IMR-90 (cell line): ENCODE results near the gene CENPF. TPM values are rescaled to one million over a fixed set of nuclear protein-coding genes. Genes with fewer than 3 reads are reported as not detected.

Experiments used
- ATAC-seq: fragments of 200-7000 bp; cut with Tn5 transposase; 2 replicates; pipeline ENCODE4 v1.9.1; 2020; ENCODE audit warnings: low read depth, mild to moderate bottlenecking, moderate library complexity
- BruUV-seq: library from RNA; stranded (reverse); fragments of 400-500 nt; replicated peaks from 2 replicates; lab custom pipeline; 2021; lab: Mats Ljungman, UMichigan
- CTCF ChIA-PET: fragments of 300-600 bp; formaldehyde crosslinking; extraction: SDS; loops from one replicate; lab custom pipeline; 2021; ENCODE audit warnings: antibody characterized with exemption; lab: Yijun Ruan, JAX
- POLR2A ChIA-PET: fragments of 300-600 bp; sonication (Branson Sonifier 250); formaldehyde crosslinking; loops from one replicate; lab custom pipeline; 2022; ENCODE audit warnings: antibody characterized with exemption; ENCODE audit not compliant: unreplicated experiment; lab: Charles Lee
- DNase-seq: peaks from one replicate; pipeline ENCODE4 v3.0.0; 2013
- H2AFZ ChIP-seq: replicated peaks from 2 replicates; pipeline ENCODE3; 2013; ENCODE audit warnings: low read length, mild to moderate bottlenecking; ENCODE audit not compliant: poor library complexity
- H2AK5ac ChIP-seq: 2 replicates; pipeline ENCODE4 v1.6.1; 2013; ENCODE audit warnings: low read depth, low read length, inconsistent platforms
- H2AK9ac ChIP-seq: replicated peaks from 2 replicates; pipeline ENCODE3; 2013; ENCODE audit warnings: mild to moderate bottlenecking, low read depth, low read length, moderate library complexity; ENCODE audit not compliant: poor library complexity
- H2BK120ac ChIP-seq: 2 replicates; pipeline ENCODE4 v1.6.1; 2013; ENCODE audit warnings: low read depth, low read length, inconsistent platforms
- H2BK15ac ChIP-seq: 3 replicates; pipeline ENCODE4 v1.6.1; 2013; ENCODE audit warnings: low read depth, low read length, inconsistent platforms
- H2BK20ac ChIP-seq: 2 replicates; pipeline ENCODE4 v1.6.1; 2013; ENCODE audit warnings: low read depth, mild to moderate bottlenecking, inconsistent platforms, low read length, moderate library complexity
- H2BK5ac ChIP-seq: 2 replicates; pipeline ENCODE4 v1.6.1; 2013; ENCODE audit warnings: mild to moderate bottlenecking, low read depth, low read length, inconsistent platforms; ENCODE audit not compliant: poor library complexity, severe bottlenecking
- H3K14ac ChIP-seq: replicated peaks from 2 replicates; pipeline ENCODE4 v1.6.1; 2013; ENCODE audit warnings: low read depth, low read length, inconsistent platforms
- H3K18ac ChIP-seq: 2 replicates; pipeline ENCODE4 v1.6.1; 2013; ENCODE audit warnings: low read depth, low read length, control low read depth
- H3K23ac ChIP-seq: 2 replicates; pipeline ENCODE4 v1.6.1; 2013; ENCODE audit warnings: low read depth, low read length, inconsistent platforms
- H3K27ac ChIP-seq: 2 replicates; pipeline ENCODE4 v1.5.1; 2013; ENCODE audit warnings: mild to moderate bottlenecking, control low read depth, low read length; ENCODE audit not compliant: insufficient read depth
- H3K27me3 ChIP-seq: 2 replicates; pipeline ENCODE4 v1.6.1; 2013; ENCODE audit warnings: low read length; ENCODE audit not compliant: control insufficient read depth, insufficient read depth
- H3K36me3 ChIP-seq: 2 replicates; pipeline ENCODE4 v1.6.1; 2013; ENCODE audit warnings: low read length, mixed read lengths; ENCODE audit not compliant: control insufficient read depth, insufficient read depth
- H3K4ac ChIP-seq: 2 replicates; pipeline ENCODE4 v1.6.1; 2013; ENCODE audit warnings: low read depth, low read length, inconsistent platforms
- H3K4me1 ChIP-seq: 2 replicates; pipeline ENCODE4 v1.6.1; 2013; ENCODE audit warnings: low read length, mixed read lengths; ENCODE audit not compliant: control insufficient read depth, insufficient read depth
- H3K4me2 ChIP-seq: 2 replicates; pipeline ENCODE4 v1.6.1; 2013; ENCODE audit warnings: low read depth, mild to moderate bottlenecking, control low read depth, low read length, moderate library complexity
- H3K4me3 ChIP-seq: 2 replicates; pipeline ENCODE4 v1.5.1; 2013; ENCODE audit warnings: low read depth, mild to moderate bottlenecking, control low read depth, low read length, moderate library complexity; ENCODE audit not compliant: insufficient read depth
- H3K56ac ChIP-seq: 2 replicates; pipeline ENCODE4 v1.6.1; 2013; ENCODE audit warnings: low read length, inconsistent platforms; ENCODE audit not compliant: insufficient read depth; ENCODE audit errors: extremely low read depth
- H3K79me1 ChIP-seq, 2 experiments: 2 replicates each; pipeline ENCODE4 v1.6.1; 2013; ENCODE audit warnings: low read length in 2 of 2, inconsistent platforms in 1 of 2, low read depth in 1 of 2
- H3K9ac ChIP-seq: 2 replicates; pipeline ENCODE4 v1.6.1; 2013; ENCODE audit warnings: low read depth, low read length, control low read depth
- H3K9me1 ChIP-seq: 2 replicates; pipeline ENCODE4 v1.6.1; 2013; ENCODE audit warnings: low read length, inconsistent platforms; ENCODE audit not compliant: insufficient read depth
- H3K9me3 ChIP-seq: 2 replicates; pipeline ENCODE4 v1.6.1; 2013; ENCODE audit warnings: low read length; ENCODE audit not compliant: control insufficient read depth, insufficient read depth
- H4K20me1 ChIP-seq: 2 replicates; pipeline ENCODE4 v1.6.1; 2013; ENCODE audit warnings: low read length, inconsistent platforms; ENCODE audit not compliant: insufficient read depth
- H4K5ac ChIP-seq: 2 replicates; pipeline ENCODE4 v1.6.1; 2013; ENCODE audit warnings: mild to moderate bottlenecking, low read depth, low read length, control low read depth
- H4K8ac ChIP-seq, 2 experiments: 2 replicates each; pipeline ENCODE4 v1.6.1; 2013; ENCODE audit warnings: low read depth in 2 of 2, low read length in 2 of 2, control low read depth in 1 of 2, inconsistent platforms in 1 of 2
- H4K91ac ChIP-seq: 2 replicates; pipeline ENCODE4 v1.6.1; 2013; ENCODE audit warnings: low read depth, low read length, inconsistent platforms; ENCODE audit not compliant: insufficient read depth
- BHLHE40 ChIP-seq: fragments of 150-350 bp; IDR thresholded peaks from 2 replicates; pipeline ENCODE4 v1.6.1; 2016; ENCODE audit warnings: mild to moderate bottlenecking, low read depth, low read length
- CEBPB ChIP-seq: IDR thresholded peaks from 2 replicates; pipeline ENCODE4 v1.6.1; 2012; ENCODE audit warnings: low read depth, low read length, improper control_type of control experiment
- MAZ ChIP-seq: IDR thresholded peaks from 2 replicates; pipeline ENCODE4 v1.6.1; 2012; ENCODE audit warnings: low read depth, mild to moderate bottlenecking, low read length, improper control_type of control experiment, moderate library complexity, borderline replicate concordance
- MXI1 ChIP-seq: IDR thresholded peaks from 2 replicates; pipeline ENCODE4 v1.6.1; 2012; ENCODE audit warnings: low read depth, mild to moderate bottlenecking, low read length, moderate library complexity, borderline replicate concordance
- RFX5 ChIP-seq: IDR thresholded peaks from 2 replicates; pipeline ENCODE4 v1.8.0; 2012; ENCODE audit warnings: low read depth, mild to moderate bottlenecking, low read length, moderate library complexity
- WGBS, 2 experiments: methylation state at CpG; one replicate each; pipeline versions ENCODE4 v1.1.5 to v1.1.7; 2013; ENCODE audit warnings: missing lambda C conversion rate in 2 of 2; ENCODE audit not compliant: insufficient read length in 1 of 2; ENCODE audit errors: extremely low coverage in 2 of 2; 5-methylcytosine and 5-hydroxymethylcytosine counted together
- dilution Hi-C: fragments of 300-500 bp; cut with HindIII; formaldehyde crosslinking; loops from one replicate; pipeline ENCODE4 v1.14.3; 2018; ENCODE audit warnings: low sequenced_read_pairs; ENCODE audit not compliant: unreplicated experiment
- in situ Hi-C: fragments of 300-500 bp; cut with MboI; formaldehyde crosslinking; loops from 3 replicates; pipeline ENCODE4 v1.14.3; 2019; ENCODE audit warnings: low sequenced_read_pairs, inconsistent platforms, mixed read lengths
- intact Hi-C: fragments of 100-400 bp; cut with micrococcal nuclease; formaldehyde crosslinking; loops from 2 replicates; pipeline ENCODE4 v1.10.0; 2022
- polyA plus RNA-seq, 3 experiments: library from polyadenylated mRNA; depleted of rRNA; stranded (reverse); fragments of >200 nt; gene quantifications; 2 replicates each; pipeline ENCODE4 v1.2.3, GENCODE V29; 2012; ENCODE audit warnings: low replicate concordance in 1 of 3
- total RNA-seq: library from RNA; depleted of rRNA; stranded (reverse); fragments of >200 nt; gene quantifications from 2 replicates; pipeline ENCODE4 v1.2.3, GENCODE V29; 2012
- TF ChIP-seq, protein P1 (sequence below): conservative IDR thresholded peaks from 2 replicates; pipeline ENCODE4 v1.5.1; 2012; ENCODE audit warnings: mild to moderate bottlenecking, low read depth, low read length, improper control_type of control experiment

The CENPF gene
- total and polyA plus RNA-seq, 2 of the 4 experiments (the other 2 are of a cell fraction), result 20.9 to 51.8 TPM

DNA sequence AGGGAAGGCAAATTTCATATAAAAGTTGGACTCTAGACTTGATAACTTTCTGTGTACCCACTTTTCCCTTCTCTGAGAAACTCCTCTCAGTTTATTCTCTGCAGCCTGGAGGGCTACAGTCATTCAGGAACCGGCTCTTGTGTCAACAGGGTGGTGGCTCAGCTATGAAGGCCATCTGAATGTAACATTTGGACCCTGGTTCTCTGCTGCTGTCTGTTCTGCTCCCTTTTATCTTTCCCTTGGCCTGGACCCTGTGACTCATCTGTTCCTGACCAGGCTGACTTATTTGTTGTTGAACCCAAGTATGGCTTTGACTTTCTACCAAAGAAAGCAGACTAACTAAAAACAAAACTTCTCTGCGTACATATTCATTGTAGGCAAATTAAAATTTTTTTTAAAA is 75.4 kb downstream of the CENPF start:
- no peak overlapping the region for H3K4ac ChIP-seq
- ChIA-PET CTCF (no interaction called here), POLR2A (no interaction called here)
- no peak overlapping the region for H2BK120ac ChIP-seq
- H3K14ac ChIP-seq, result no peak overlapping the region
- no peak overlapping the region for H3K23ac ChIP-seq
- H3K27ac ChIP-seq, result no peak overlapping the region
- H3K4me1 ChIP-seq, result no peaks in the 10 kb centered on the region
- H4K5ac ChIP-seq, result no peak overlapping the region
- dilution Hi-C loops, result no loop called here
- H3K9me3 ChIP-seq, result no peaks in the 10 kb centered on the region
- H2BK5ac ChIP-seq, result no peak overlapping the region
- BruUV-seq, result no TSS peak
- no peak overlapping the region for H2AFZ ChIP-seq
- DNase-seq, result peak; percentile 37
- H4K91ac ChIP-seq, result no peak overlapping the region
- no peak overlapping the region for H2AK9ac ChIP-seq
- H3K4me3 ChIP-seq, result no peak overlapping the region
- H3K18ac ChIP-seq, result no peak overlapping the region
- peak; percentile 61 for ATAC-seq
- TF ChIP-seq RFX5 (no peak), CEBPB (no peak), MAZ (no peak), MXI1 (no peak), BHLHE40 (no peak)
- TF ChIP-seq, protein P1, sequence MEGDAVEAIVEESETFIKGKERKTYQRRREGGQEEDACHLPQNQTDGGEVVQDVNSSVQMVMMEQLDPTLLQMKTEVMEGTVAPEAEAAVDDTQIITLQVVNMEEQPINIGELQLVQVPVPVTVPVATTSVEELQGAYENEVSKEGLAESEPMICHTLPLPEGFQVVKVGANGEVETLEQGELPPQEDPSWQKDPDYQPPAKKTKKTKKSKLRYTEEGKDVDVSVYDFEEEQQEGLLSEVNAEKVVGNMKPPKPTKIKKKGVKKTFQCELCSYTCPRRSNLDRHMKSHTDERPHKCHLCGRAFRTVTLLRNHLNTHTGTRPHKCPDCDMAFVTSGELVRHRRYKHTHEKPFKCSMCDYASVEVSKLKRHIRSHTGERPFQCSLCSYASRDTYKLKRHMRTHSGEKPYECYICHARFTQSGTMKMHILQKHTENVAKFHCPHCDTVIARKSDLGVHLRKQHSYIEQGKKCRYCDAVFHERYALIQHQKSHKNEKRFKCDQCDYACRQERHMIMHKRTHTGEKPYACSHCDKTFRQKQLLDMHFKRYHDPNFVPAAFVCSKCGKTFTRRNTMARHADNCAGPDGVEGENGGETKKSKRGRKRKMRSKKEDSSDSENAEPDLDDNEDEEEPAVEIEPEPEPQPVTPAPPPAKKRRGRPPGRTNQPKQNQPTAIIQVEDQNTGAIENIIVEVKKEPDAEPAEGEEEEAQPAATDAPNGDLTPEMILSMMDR, result no peak
- H4K20me1 ChIP-seq, result no peaks in the 10 kb centered on the region
- H3K56ac ChIP-seq, result no peak overlapping the region
- in situ Hi-C loops, result no loop called here
- intact Hi-C loops, result no loop called here
- H2BK20ac ChIP-seq, result no peak overlapping the region
- no peaks in the 10 kb centered on the region for H3K79me1 ChIP-seq
- H2AK5ac ChIP-seq, result no peak overlapping the region
- H3K9ac ChIP-seq, result no peak overlapping the region
- H3K36me3 ChIP-seq, result no peaks in the 10 kb centered on the region
- H2BK15ac ChIP-seq, result no peak overlapping the region
- H3K4me2 ChIP-seq, result no peak overlapping the region
- WGBS, 2 experiments, result no CpG with 5 or more reads among the region's 2 CpGs
- 0 out of 4 replicates have a peak overlapping the region, but pooled peaks of 1 of the 2 experiments have one; percentile 32 for H4K8ac ChIP-seq
- H3K9me1 ChIP-seq, result no peaks in the 10 kb centered on the region
- no peaks in the 10 kb centered on the region for H3K27me3 ChIP-seq
